BLaER1 (cell line): ENCODE measurements around the gene CERKL.

Experiments
- H3K27ac ChIP-seq: shearing (Covaris generic); formaldehyde crosslinking; 2 replicates; pipeline ENCODE4 v1.8.1; 2022
- H3K27me3 ChIP-seq: shearing (Covaris generic); formaldehyde crosslinking; 2 replicates; pipeline ENCODE4 v1.8.1; 2022
- H3K36me3 ChIP-seq: shearing (Covaris generic); formaldehyde crosslinking; 2 replicates; pipeline ENCODE4 v1.8.1; 2022
- H3K4me1 ChIP-seq: shearing (Covaris generic); formaldehyde crosslinking; 2 replicates; pipeline ENCODE4 v1.8.1; 2022
- H3K4me2 ChIP-seq: shearing (Covaris generic); formaldehyde crosslinking; 2 replicates; pipeline ENCODE4 v1.8.1; 2022
- H3K4me3 ChIP-seq: shearing (Covaris generic); formaldehyde crosslinking; 2 replicates; pipeline ENCODE4 v1.8.1; 2022
- H3K9ac ChIP-seq: shearing (Covaris generic); formaldehyde crosslinking; 2 replicates; pipeline ENCODE4 v1.8.1; 2022
- H3K9me3 ChIP-seq: shearing (Covaris generic); formaldehyde crosslinking; 2 replicates; pipeline ENCODE4 v1.8.1; 2022
- H4K20me1 ChIP-seq: shearing (Covaris generic); formaldehyde crosslinking; 2 replicates; pipeline ENCODE4 v1.8.1; 2022
- Cebpa-rat ChIP-seq: shearing (Covaris generic); IDR thresholded peaks from 2 replicates; pipeline ENCODE4 v1.8.1; 2022

Gene CERKL

DNA sequence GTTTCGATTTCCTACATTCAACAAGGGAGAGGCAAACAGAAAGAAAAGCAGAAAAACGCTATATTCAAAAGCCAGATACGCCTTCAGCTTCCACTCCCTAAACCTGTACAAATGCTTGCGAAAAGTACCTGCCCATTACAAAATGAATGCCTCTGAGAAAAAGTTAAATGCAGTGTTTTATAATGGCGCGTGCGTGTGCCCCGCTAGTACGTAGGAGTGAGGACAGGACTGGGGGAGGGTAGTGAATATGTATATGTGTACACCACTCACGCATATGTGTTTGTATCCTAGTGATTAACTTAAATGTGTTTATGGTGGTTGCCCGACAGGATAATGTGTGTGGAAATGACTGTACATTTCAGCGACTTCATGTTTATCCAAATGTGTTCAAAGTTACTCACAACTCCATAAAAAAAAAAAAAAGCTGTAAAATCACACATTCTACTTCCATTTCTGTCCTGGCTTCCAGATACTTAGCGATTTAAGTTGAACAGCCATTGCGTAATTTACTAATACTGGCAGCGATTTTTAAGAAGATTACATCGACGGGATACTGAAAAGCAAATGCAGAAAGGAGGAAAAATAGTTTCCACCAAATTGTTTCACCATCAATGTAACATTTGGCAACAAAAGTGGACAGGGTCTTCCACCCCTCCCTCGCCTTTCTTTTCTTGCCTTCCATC lies 22.1 kb upstream of the CERKL start:
- Histone ChIP-seq H4K20me1 (no peaks in the 10 kb centered on the region), H3K9me3 (peaks cover 61% of the 10 kb centered on the region), H3K4me2 (no peak overlapping the region), H3K9ac (no peak overlapping the region), H3K27ac (no peak overlapping the region), H3K4me1 (no peaks in the 10 kb centered on the region), H3K36me3 (no peaks in the 10 kb centered on the region), H3K4me3 (no peak overlapping the region), H3K27me3 (peaks cover 30% of the 10 kb centered on the region)
- TF ChIP-seq Cebpa-rat = peak; percentile 31; the same call in 1 of the 2 replicates

DNA sequence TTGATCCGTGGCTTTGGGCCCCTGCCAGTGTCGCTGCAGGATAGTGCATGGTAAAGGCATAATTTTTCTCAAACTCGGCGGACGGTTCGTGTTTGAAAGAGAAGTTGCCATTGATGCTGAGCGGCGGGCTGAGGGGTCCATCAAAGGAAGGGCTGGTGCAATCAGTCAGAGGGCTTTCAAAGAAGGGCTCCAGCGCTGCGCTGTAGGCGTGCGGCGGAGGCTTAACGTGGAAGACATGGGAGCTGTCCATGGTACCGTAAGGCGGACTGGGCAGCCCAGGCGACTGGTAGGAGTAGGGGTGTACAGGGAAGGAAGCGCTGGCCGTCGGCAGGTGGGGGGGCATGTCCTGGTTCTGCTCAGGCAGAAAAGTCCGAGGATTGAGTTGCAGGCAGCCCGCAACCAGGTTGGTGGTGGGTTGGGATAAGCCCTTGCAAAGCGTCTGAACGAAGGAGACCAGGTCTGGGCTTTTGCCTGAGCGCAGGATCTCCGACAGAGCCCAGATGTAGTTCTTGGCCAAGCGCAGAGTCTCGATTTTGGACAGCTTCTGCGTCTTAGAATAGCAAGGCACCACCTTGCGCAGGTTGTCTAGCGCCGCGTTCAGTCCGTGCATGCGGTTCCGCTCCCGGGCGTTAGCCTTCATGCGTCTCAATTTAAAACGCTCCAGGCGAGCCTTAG lies 21.1 kb upstream of the CERKL start:
- TF ChIP-seq Cebpa-rat = no peak
- no peaks in the 10 kb centered on the region for H3K36me3 ChIP-seq
- H3K9ac ChIP-seq = no peak overlapping the region
- H3K27me3 ChIP-seq = peaks cover 22% of the 10 kb centered on the region
- H3K4me2 ChIP-seq = no peak overlapping the region
- H3K27ac ChIP-seq = no peak overlapping the region
- no peaks in the 10 kb centered on the region for H4K20me1 ChIP-seq
- peaks cover 51% of the 10 kb centered on the region for H3K9me3 ChIP-seq
- 0 out of 2 replicates have a peak, but pooled peaks cover 2% of the 10 kb centered on the region for H3K4me1 ChIP-seq
- H3K4me3 ChIP-seq = no peak overlapping the region

DNA sequence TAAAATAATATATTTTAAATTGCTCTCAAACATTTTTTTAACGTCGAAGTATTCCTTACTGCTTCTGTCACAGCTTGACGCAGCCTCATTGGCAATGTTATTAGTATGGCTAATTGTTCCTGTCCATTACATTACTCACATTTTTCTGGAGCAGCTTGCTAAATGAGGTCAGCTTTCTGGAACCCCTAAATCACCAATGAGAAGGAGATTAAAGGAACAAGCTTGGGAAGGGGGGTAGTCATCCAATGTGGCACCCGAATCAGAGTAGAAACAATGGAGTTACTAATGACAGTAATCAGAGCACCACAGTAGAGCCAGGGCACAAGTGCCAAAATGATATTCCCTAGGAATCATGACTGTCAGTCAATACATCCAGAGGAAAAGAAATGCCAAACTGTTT lies 18.3 kb upstream of the CERKL start:
- no peaks in the 10 kb centered on the region; the same call in 1 of the 2 replicates for H3K27me3 ChIP-seq
- no peak overlapping the region for H3K27ac ChIP-seq
- no peak overlapping the region for H3K4me3 ChIP-seq

DNA sequence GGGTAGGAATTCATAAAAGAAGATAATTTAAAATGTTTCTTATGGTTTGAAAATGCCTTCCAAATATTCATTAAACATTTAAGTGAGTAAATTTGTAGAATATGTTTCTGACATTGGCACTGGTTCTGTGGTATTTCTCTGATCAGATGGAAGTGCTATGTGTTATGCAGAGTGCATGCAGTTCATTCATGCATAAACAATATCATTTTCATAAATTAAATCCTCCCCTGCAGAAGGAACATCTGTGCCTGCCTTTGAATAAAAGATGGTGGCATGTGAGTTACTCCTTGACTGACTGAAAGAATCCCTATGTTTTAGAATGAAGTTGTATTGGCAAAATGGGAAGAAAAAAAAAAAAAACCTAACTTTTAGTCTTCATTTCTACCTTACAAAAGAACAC lies 17.6 kb upstream of the CERKL start:
- Histone ChIP-seq H3K27me3 (no peaks in the 10 kb centered on the region; the same call in 1 of the 2 replicates), H4K20me1 (no peaks in the 10 kb centered on the region), H3K36me3 (no peaks in the 10 kb centered on the region), H3K4me1 (peaks cover 9% of the 10 kb centered on the region; the same call in 1 of the 2 replicates), H3K4me3 (no peak overlapping the region), H3K27ac (no peak overlapping the region), H3K9me3 (peaks cover 17% of the 10 kb centered on the region), H3K9ac (no peak overlapping the region), H3K4me2 (no peak overlapping the region)
- no peak for TF ChIP-seq Cebpa-rat

More for the DNA sequence above, 18.3 kb upstream of the CERKL start:
- Histone ChIP-seq H3K36me3 (no peaks in the 10 kb centered on the region), H4K20me1 (no peaks in the 10 kb centered on the region), H3K4me2 (no peak overlapping the region), H3K4me1 (peaks cover 9% of the 10 kb centered on the region; the same call in 1 of the 2 replicates), H3K9ac (no peak overlapping the region), H3K9me3 (peaks cover 23% of the 10 kb centered on the region)
- no peak for TF ChIP-seq Cebpa-rat

DNA sequence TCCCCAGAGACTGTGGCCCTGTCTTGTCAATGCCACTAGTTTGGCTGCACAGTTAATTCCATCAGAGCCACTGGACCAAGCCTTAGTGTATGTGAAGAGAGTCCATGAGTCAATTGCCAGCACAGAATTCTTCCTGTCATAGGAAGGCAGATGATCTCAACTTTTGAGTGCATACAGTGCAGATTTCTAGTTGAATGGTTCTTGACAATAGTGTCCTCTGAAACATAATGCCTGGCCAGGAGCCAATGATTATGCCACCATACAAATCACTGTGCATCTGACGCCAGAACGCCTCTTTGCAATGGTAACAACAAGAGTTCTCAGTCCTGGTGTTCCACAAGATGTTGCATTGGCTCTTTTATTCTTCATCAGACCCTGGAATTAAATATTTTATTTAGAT lies 16.3 kb upstream of the CERKL start:
- H3K9ac ChIP-seq = no peak overlapping the region
- peaks cover 4% of the 10 kb centered on the region for H3K9me3 ChIP-seq
- H3K4me3 ChIP-seq = no peak overlapping the region
- H3K27me3 ChIP-seq = no peaks in the 10 kb centered on the region
- TF ChIP-seq Cebpa-rat = no peak
- H3K36me3 ChIP-seq = no peaks in the 10 kb centered on the region
- H4K20me1 ChIP-seq = no peaks in the 10 kb centered on the region
- no peak overlapping the region for H3K4me2 ChIP-seq
- peaks cover 9% of the 10 kb centered on the region; the same call in 1 of the 2 replicates for H3K4me1 ChIP-seq
- no peak overlapping the region for H3K27ac ChIP-seq

DNA sequence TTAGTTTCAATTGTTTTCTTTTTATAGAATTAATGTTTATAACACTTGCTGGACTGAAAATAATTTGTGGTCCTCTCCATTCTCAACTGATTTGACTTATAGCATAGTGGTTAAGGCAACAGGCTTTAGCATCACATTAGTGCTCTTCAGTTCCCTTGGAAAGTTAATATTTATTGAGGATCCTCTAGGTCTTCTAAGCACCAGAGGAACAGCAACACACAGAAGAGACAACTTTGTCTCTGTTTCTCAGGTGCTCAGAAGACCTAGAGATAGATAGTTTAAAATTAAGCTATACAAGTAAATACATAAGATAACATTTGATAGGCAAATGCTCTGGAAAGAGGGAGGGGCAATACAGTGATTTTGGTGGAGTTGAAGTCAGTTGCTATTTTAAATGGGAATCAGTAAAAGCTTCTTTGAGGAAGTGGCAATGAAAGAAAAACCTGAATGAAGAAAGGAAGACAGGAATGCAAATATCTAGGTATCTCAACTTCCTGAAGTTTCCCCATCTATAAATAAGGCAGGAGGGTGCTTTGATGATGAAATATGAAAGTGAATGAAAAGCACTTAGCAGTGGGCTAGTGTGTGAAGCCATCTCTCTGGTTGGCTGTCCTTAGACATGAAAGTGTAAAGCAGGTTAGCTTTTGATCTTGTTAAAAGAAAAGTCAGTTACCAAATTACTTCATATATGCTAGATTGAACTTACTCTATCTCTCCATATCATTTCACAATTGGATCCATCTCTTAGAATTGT lies 15.5 kb upstream of the CERKL start:
- H3K9me3 ChIP-seq = no peaks in the 10 kb centered on the region
- peaks cover 9% of the 10 kb centered on the region; the same call in 1 of the 2 replicates for H3K4me1 ChIP-seq
- no peak overlapping the region for H3K4me3 ChIP-seq
- no peak for TF ChIP-seq Cebpa-rat
- H3K4me2 ChIP-seq = 0 out of 2 replicates have a peak overlapping the region, but pooled peaks have one; percentile 8
- no peaks in the 10 kb centered on the region for H3K27me3 ChIP-seq
- no peaks in the 10 kb centered on the region for H3K36me3 ChIP-seq
- no peak overlapping the region for H3K27ac ChIP-seq
- H4K20me1 ChIP-seq = no peaks in the 10 kb centered on the region
- H3K9ac ChIP-seq = no peak overlapping the region

DNA sequence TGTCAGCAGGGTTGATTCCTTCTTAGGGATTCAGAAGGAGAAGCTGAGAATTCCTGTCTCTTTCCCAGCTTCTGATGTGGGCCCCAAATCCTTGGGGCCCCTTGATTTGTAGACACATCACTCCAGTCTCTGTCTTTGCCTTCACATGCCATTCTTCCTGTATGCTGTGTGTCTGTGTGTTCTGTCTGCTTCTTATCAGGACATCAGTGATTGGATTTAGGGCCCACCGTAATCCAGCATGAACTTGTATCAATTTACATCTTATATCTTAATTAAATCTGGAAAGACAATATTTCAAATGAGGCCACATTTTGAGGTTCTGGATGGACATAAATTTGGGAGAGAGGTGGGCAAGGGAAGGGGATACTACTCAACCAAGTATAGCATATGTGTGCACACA lies 13.7 kb upstream of the CERKL start:
- H3K27ac ChIP-seq = no peak overlapping the region
- no peak overlapping the region for H3K4me2 ChIP-seq
- no peaks in the 10 kb centered on the region for H3K36me3 ChIP-seq
- H3K9me3 ChIP-seq = peaks cover 9% of the 10 kb centered on the region
- no peak overlapping the region for H3K4me3 ChIP-seq
- TF ChIP-seq Cebpa-rat = no peak
- H3K4me1 ChIP-seq = peaks cover 9% of the 10 kb centered on the region; the same call in 1 of the 2 replicates
- no peak overlapping the region for H3K9ac ChIP-seq
- no peaks in the 10 kb centered on the region for H3K27me3 ChIP-seq
- H4K20me1 ChIP-seq = no peaks in the 10 kb centered on the region

DNA sequence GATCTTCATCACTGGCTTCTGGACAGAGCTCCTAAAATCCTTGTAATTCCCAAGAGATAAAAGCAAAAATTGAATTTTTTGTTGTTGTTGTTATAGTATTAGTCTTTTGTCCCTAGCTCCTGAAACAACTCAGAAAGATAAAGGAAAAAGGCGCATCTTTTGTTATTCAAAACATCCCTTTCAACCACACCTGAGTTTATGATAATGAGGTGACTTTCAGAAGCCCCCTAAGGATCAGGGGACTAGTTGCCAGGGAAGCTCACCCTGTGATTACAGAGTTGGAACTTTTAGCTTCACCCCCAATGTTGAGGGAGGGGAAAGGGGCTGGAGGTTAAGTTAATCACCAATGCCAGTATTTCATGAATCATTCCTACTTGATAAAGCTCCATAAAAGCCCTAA lies 10.3 kb upstream of the CERKL start:
- Histone ChIP-seq H3K27ac (no peak overlapping the region), H3K27me3 (no peaks in the 10 kb centered on the region), H3K4me3 (no peak overlapping the region), H3K4me1 (no peaks in the 10 kb centered on the region), H3K9me3 (peaks cover 17% of the 10 kb centered on the region), H3K9ac (no peak overlapping the region), H3K36me3 (no peaks in the 10 kb centered on the region), H4K20me1 (no peaks in the 10 kb centered on the region), H3K4me2 (no peak overlapping the region)
- no peak for TF ChIP-seq Cebpa-rat

DNA sequence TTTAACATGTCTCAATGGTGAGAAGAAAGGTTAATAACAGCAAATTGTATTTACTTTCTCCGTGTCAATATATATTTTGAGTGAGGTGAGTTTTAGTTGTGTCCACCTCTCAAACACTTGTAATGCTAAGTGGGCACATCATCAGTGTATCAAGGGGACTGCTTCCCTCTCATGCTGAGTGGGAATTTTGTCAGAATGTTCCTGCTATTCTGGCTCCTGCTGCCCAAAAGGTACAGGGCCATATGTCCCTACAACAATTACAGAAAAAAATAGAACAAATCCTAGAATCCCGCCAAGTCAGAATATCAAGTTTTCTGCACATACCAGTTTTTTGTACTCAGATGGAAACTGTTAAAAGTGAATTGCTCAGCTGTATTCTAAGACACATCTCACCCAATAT lies 5.4 kb upstream of the CERKL start:
- Histone ChIP-seq H3K27me3 (peaks cover 13% of the 10 kb centered on the region), H3K4me1 (no peaks in the 10 kb centered on the region), H4K20me1 (no peaks in the 10 kb centered on the region), H3K9me3 (peaks cover 17% of the 10 kb centered on the region), H3K4me3 (no peak overlapping the region), H3K36me3 (no peaks in the 10 kb centered on the region), H3K9ac (no peak overlapping the region), H3K27ac (no peak overlapping the region), H3K4me2 (no peak overlapping the region)
- TF ChIP-seq Cebpa-rat = no peak

DNA sequence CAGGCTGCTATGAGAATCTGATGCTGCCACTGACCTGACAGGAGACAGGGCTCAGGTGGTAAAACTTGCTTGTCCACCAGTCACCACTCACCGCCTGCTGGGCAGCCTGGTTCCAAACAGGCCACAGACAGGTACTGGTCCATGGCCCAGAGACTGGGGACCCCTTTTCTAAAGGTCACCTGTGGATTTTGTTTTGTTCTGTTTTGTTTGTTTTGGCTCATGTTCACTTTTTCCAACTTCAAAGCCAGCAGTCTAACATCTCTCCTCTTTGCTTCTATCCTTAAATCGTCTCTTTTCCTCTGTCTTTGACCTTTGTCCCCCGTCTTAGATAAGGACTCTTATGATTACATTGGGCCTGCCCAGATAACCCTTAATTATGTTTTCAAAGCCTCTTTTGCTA lies 3.3 kb upstream of the CERKL start:
- H4K20me1 ChIP-seq = no peaks in the 10 kb centered on the region
- TF ChIP-seq Cebpa-rat = no peak
- peaks cover 33% of the 10 kb centered on the region for H3K27me3 ChIP-seq
- 0 out of 2 replicates have a peak, but pooled peaks cover 3% of the 10 kb centered on the region for H3K4me1 ChIP-seq
- H3K27ac ChIP-seq = no peak overlapping the region
- H3K4me3 ChIP-seq = no peak overlapping the region
- H3K9ac ChIP-seq = no peak overlapping the region
- H3K4me2 ChIP-seq = no peak overlapping the region
- H3K9me3 ChIP-seq = peaks cover 14% of the 10 kb centered on the region
- no peaks in the 10 kb centered on the region for H3K36me3 ChIP-seq
